ENCODE data around the gene PKNOX2.

The PKNOX2 gene

GRCh38 chr11:125250318-125251213 lies 86.0 kb downstream of the PKNOX2 start:
- TF ChIP-seq, protein P1, sequence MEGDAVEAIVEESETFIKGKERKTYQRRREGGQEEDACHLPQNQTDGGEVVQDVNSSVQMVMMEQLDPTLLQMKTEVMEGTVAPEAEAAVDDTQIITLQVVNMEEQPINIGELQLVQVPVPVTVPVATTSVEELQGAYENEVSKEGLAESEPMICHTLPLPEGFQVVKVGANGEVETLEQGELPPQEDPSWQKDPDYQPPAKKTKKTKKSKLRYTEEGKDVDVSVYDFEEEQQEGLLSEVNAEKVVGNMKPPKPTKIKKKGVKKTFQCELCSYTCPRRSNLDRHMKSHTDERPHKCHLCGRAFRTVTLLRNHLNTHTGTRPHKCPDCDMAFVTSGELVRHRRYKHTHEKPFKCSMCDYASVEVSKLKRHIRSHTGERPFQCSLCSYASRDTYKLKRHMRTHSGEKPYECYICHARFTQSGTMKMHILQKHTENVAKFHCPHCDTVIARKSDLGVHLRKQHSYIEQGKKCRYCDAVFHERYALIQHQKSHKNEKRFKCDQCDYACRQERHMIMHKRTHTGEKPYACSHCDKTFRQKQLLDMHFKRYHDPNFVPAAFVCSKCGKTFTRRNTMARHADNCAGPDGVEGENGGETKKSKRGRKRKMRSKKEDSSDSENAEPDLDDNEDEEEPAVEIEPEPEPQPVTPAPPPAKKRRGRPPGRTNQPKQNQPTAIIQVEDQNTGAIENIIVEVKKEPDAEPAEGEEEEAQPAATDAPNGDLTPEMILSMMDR (IDR thresholded peaks at IDR 0.05), result no peak
- H3K4me3 Mint-ChIP-seq, result no peak overlapping the region
- H3K9me3 Mint-ChIP-seq, result no peaks in the 10 kb centered on the region
- H3K27ac Mint-ChIP-seq, result peak overlapping the region; percentile 90
- H3K4me1 Mint-ChIP-seq, result peaks cover 29% of the 10 kb centered on the region
- H3K27me3 Mint-ChIP-seq (ENCODE audit: low read depth, poor library complexity), result peaks cover 3% of the 10 kb centered on the region
- peaks cover 37% of the 10 kb centered on the region for H3K36me3 Mint-ChIP-seq (ENCODE audit: low read depth)
- no peak for DNase-seq

DNA sequence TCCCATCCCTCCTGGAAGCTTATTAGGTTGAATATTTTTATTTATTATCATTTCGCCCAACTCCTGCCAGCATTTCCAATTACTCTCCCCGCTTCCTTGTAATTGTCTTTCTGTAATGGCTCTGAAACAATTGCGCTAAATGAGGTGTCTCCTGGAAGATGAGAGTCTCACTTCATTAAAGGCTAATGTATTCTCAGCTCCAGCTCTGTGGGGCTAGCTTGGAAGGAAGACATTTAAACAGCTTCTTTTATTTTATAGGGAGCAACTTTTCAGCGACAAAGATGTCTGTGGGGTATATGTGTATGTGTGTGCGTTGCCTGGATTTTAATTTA lies 86.6 kb downstream of the PKNOX2 start:
- peak overlapping the region; percentile 11 for H3K27ac Mint-ChIP-seq

DNA sequence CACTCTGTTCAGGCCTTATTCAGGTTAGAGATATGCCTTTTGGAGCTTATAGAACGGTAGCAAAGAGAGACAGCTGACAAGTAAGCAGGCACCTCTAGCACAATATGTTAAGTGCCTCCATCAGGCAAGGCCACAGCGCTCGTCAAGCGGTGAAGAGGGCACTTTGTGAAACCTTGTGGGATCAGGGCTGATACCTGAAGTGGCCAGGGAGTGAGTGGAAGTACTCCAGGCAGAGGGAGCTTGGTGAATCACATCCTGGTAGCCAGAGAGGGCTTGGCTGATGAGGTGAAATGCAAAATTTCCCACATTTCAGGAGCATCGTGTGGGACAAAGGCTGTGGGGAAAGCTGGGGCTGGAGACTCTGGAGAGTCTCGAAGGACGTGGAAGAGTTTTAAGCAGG lies 87.4 kb downstream of the PKNOX2 start:
- Mint-ChIP-seq H3K4me3 (no peak overlapping the region), H3K4me1 (peaks cover 43% of the 10 kb centered on the region), H3K9me3 (no peaks in the 10 kb centered on the region), H3K36me3 (ENCODE audit: low read depth) (peaks cover 23% of the 10 kb centered on the region), H3K27me3 (ENCODE audit: low read depth, poor library complexity) (peaks cover 7% of the 10 kb centered on the region), H3K27ac (no peak overlapping the region)
- TF ChIP-seq, protein P1 (IDR thresholded peaks at IDR 0.05), result no peak
- no peak for DNase-seq

More for the DNA sequence above, 86.6 kb downstream of the PKNOX2 start:
- peaks cover 35% of the 10 kb centered on the region for H3K4me1 Mint-ChIP-seq
- DNase-seq, result no peak
- peaks cover 7% of the 10 kb centered on the region for H3K27me3 Mint-ChIP-seq (ENCODE audit: low read depth, poor library complexity)
- H3K4me3 Mint-ChIP-seq, result no peak overlapping the region
- peaks cover 31% of the 10 kb centered on the region for H3K36me3 Mint-ChIP-seq (ENCODE audit: low read depth)
- no peaks in the 10 kb centered on the region for H3K9me3 Mint-ChIP-seq
- TF ChIP-seq, protein P1 (IDR thresholded peaks at IDR 0.05), result no peak

GRCh38 chr11:125253289-125253688 lies 88.7 kb downstream of the PKNOX2 start:
- TF ChIP-seq, protein P1 (IDR thresholded peaks at IDR 0.05), result no peak
- H3K27me3 Mint-ChIP-seq (ENCODE audit: low read depth, poor library complexity), result peaks cover 5% of the 10 kb centered on the region
- H3K9me3 Mint-ChIP-seq, result no peaks in the 10 kb centered on the region
- no peak overlapping the region for H3K4me3 Mint-ChIP-seq
- H3K4me1 Mint-ChIP-seq, result peaks cover 51% of the 10 kb centered on the region
- peaks cover 21% of the 10 kb centered on the region for H3K36me3 Mint-ChIP-seq (ENCODE audit: low read depth)
- H3K27ac Mint-ChIP-seq, result no peak overlapping the region
- DNase-seq, result no peak

- no peak overlapping the region for H3K4me3 Mint-ChIP-seq
- no peak for DNase-seq
- peaks cover 5% of the 10 kb centered on the region for H3K27me3 Mint-ChIP-seq (ENCODE audit: low read depth, poor library complexity)
- H3K9me3 Mint-ChIP-seq, result no peaks in the 10 kb centered on the region
- peaks cover 52% of the 10 kb centered on the region for H3K4me1 Mint-ChIP-seq
- H3K36me3 Mint-ChIP-seq (ENCODE audit: low read depth), result peaks cover 21% of the 10 kb centered on the region
- TF ChIP-seq, protein P1 (IDR thresholded peaks at IDR 0.05), result no peak
- no peak overlapping the region for H3K27ac Mint-ChIP-seq
Observed at GRCh38 chr11:125253795-125254525, 89.4 kb downstream of the PKNOX2 start.
